HG03196 (cell line): Measurements from ENCODE around the gene IRAK2.

Experiments
- ATAC-seq: cut with Tn5 transposase; IDR thresholded peaks from one replicate; pipeline ENCODE4 v1.9.1; 2021; ENCODE audit not compliant: unreplicated experiment

The IRAK2 gene

DNA sequence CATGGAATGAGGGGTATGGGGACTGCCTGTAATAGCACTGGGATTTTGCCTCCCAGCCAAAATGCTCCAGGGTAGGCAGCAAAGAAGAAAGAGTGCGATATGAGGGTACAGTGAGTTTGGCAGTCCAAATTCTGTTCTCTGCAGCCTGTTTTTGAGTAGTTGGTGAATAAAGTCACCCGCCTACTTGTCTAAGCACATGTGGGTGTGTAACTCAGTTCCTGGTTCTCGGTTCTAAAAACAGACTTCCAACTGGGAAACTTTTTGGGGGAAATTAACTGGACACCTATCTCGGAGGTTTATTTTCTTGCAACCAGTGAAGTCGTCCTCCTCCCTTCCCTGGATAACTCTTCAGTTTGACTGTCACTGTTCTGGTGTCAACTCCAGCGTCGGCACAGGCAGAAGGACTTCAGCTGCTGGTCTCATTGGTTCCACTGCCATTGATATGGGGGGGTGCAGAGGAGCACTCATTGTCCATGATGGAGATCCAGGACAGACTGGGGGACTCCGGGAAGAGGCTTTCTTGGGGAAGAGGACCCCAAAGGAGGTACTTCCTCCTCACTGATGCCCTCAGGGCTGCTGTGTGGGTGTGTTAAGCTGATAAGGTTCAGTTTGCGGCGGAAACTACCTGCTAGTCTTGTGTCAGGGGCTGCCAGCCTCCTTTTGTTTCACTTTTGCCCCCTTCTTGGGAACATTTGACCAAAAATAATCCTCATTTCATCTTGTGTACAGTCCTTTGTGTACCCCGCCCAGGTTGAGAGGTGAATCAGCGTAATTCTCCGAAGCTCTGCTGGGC lies 114.9 kb downstream of the IRAK2 start:
- ATAC-seq = no peak

DNA sequence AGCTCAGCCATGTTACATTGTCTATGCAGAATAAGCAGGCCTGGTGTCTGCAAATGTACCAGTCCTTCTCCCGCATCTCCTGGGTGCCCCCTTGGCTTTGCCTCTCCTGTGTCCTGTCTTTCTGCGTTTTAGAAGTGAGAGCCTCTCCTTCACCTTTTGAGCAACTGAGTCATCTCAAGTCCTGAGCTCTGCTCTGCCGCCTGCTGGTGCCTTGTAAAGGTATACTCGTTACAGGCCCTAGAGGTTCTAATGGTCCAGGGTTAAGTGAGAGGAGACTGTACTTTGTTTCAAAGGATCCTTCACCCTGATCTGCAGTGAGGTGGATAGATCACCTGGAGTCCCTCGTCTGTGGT lies 115.4 kb downstream of the IRAK2 start:
- ATAC-seq = no peak

DNA sequence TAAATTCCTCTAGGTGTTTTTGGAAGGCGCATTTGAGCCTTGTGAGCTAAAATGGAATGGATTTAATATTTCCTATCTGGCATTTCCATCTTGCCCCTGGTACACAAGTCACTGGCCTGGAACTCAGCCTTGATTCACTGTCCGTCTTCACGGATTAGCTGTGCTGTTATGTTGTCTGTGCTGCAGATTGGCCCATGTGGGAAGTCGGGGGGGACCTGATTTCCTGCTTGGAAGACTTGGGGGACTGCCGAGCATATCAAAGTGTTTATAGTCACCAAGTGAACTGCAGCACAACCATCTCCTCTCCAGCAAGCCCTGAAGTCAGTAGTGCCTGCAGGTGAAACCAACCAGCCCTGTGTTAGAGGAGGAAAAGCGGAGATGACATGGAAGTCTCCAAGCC lies 115.9 kb downstream of the IRAK2 start:
- no peak for ATAC-seq

DNA sequence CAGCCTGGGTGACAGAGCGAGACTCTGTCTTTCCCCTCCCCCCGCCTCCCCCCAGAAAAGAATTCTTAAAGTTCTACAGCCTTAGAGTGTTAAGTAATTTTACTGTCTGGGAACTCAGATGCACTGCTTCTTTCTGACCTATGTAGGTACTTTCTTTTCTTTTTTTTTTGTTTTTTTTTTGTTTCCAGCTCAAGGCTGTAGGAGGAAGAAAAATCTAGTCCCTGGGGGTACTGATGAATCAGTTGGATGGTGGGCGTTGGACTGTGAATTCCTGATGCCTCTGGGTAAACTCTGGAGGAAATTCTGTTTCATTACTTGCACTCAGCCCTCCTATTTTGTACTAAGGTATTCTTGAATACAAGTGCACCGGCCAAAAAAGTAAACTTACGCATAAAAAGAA lies 117.2 kb downstream of the IRAK2 start:
- ATAC-seq = no peak

DNA sequence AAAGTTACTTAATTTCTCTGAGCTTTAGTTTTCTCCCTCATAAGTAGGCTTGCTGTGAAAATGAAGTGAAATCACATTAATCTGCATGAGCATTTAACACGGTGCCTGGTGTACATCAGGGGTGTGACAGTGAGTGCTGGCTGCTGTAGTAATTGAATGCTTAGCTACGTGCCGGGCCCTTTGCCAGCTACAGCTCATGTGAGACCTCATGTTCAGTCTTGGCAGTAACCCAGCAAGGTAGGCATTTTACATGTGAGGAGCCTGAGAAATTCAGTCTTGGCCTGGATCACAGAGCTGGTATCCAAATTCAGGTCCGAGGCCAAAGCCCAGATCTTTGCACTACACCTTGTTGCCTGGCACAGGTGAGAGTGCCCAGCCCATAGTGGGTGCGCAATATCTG lies 118.9 kb downstream of the IRAK2 start:
- no peak for ATAC-seq

DNA sequence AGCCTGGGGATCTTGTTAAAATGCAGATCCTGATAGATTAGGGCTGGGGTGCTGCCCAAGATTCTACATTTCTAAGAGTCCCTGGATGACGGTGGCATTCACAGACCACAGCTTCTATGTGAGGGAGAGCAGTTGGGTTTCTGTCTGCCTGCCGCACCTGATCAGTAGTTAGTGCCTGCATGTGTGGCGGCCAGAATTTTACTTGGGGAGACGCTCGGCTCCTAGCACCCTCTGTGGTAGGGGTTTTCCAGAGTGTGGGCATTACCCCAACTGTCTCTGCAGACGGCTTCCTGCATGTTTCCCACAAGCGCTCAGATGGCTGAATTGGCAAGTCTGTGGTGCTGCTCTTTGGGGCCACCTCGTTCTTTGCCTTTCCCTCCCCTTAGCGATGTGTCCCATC lies 119.8 kb downstream of the IRAK2 start:
- ATAC-seq = no peak

DNA sequence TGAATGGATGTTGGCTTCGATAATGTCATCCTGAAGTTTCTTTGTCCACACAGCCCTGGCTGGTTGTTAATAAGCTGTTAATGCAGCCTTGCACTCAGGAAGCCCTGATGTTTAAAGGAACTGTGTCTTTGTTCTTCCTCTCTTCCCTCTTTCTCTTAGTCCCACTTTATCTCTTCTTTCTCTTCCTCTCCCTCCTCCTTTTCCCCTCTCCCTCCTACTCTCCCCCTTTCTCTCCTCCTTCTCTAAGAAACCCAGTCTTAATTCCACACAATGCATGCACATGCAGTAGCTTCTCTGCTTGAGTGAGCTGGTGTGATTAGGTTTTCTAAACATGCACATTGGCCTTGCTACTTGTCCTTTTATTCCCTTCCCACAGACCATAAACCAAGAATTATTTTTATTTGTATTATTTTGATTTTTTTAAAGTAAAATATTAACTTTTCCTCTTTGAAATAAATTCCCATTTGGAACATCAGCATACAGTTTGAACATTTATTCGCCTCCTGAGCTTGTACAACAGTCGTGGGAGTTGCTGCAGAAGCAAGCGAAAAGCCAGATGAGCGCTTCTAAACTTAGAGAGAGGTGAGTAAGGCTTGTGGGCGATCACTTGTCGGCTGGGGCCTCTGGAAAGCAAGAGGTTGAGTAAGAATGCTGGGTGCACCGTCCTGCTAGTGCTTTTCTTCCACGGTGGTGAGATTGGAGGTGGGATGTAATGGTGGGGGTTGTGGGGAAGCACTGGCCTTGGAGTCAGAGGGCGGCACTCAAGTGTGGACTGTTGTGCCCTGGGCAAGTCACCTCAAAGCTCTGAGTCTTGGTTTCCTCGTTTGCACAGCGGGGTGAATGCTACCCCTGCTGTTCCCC lies 120.8 kb downstream of the IRAK2 start:
- ATAC-seq = no peak

DNA sequence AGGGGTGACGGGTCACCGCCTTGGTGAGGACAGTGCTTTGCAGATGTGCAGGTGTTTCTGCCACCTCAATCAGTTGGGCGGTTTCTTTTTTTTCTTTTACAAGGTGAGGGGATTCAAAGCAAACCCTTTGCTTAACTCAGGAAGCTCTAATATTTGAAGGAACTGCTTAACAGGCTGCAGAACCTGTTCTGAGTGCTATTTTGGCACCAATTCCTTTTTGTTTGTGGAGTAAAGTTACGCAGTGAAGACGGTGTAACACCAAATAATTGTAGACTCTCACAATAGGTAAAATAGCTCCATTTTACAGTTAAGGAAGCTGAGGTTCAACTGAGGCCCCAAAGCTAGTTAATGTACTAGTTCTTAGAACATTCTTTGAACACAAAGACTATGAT lies 121.4 kb downstream of the IRAK2 start:
- ATAC-seq = no peak

DNA sequence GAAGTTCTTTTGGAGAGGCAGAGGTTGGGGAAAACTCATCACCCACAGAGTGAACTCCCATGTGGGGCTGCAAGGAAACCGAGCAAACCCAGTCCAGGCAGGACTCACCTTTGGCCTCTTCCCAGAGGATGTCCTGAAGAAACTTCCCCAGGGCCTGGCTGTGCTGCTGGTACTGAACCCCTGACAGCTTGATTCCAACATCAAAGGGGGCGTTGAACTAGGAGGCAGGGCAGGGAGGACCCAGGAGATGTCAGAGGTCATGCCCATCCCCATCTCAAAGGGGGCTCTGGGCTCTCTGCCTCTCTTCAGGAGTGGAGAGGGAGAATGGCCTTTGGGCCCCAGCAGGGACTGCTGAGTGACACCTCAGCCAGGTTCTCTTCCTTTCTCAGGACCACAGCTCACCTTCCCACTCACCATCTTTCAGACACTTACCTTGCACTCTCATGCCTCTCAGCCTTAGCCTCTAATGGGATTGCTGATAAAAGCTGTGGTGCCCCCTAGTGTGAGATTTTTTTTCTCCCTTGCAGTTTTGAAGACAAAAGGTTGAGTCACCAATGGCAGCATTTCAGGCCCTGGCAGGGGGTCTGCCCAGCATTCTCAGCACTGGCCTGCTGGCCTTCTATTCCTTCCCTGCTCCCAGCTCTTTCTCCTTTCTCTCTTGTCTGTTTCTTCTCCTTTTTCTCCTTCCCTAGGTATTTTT lies 122.0 kb downstream of the IRAK2 start:
- no peak for ATAC-seq

DNA sequence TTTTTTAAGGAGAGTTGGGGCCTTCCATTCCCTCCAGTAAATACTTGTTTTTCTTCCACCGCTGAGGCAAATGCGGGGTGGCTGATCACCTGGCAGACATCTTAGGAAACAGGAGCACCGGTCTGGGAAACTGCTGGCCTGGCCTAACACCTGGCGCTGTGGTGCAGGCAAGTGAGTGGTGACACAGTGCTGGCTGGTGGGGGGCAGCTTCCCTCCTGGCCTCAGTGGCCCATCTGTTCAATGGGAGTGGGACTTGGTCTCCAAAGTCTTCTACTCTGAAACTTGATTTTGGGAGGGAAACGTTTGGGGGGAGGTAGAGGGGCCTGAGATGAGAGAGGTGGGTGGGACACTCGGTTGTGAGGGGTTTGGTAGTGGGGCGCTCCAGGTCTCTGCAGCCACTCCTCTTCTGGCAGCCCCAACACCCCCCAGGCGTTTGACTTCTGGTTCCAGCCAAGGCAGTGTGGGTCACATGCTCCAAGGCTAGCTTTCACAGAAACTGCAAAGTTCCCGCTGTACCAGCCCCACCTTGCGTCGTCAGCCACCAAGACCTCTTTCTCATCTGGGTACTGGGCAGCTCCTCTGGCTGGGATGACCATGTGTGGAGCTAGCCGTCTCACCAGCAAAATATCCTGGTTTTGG lies 123.3 kb downstream of the IRAK2 start:
- no peak for ATAC-seq

DNA sequence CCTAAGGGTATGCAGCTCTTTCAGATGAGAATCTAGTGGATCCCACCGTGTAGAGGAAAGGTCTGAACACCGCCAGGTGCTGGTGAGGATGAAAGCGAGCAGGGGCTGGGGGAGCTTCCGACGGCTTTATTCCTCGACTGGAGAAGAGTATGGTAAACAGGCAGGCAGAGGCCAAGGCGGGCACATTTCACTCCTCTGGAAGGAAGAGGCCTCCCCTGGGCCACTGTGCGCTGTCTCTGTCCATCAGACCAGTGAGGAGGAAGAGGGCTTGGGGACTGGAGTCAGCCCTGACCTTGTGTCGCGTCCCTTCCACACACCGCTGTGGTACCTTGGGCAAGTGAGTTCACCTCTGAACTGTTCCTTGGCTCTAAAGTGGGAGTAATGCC lies 123.8 kb downstream of the IRAK2 start:
- no peak for ATAC-seq

DNA sequence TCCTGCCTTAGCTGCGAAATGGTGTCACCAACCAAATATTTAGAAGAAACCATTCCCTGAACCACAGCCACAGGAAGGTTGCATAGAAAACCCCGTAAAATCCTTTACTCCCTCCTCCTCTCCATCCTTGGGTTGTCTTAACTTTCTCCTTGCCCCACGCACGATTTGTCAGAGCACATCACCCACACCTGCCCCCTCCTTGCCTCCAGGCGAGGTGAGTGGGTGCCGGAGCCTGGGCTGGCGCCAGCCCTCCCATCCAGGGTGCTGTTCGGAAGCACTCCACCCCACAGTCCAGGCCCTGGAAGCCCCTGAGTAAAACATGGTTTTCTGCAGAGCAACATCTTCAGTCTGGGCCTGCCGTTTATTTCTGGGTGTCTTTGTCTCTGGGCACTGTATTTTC lies 124.4 kb downstream of the IRAK2 start:
- no peak for ATAC-seq

DNA sequence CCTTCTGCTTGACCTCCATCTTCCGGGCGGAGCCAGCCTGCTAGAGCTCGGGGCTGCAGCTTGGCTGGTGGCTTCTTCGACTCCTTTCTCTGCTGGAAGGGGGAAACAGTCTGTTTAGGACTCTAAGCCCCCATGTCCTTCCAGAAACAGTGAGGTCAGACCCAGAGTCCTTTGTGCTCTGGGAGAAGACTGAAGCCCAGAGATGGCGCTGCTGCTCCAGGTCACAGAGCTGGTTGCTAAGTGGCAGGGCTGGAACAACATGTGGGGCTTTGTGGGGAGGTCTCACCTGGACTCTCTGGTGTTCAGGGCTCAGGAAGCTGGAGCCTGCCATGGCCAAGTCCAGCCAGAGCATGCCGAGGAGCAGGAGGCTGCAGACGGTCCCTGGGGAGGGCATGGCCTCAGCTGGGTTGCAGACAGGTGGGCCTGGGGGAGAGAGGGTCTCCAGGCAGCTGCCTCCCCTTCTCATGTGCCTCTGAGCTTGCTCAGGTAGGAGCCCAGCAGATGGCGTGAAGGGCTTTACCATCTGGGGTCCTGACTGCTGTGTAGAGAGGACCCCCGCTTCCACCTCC lies 125.2 kb downstream of the IRAK2 start:
- ATAC-seq = no peak

DNA sequence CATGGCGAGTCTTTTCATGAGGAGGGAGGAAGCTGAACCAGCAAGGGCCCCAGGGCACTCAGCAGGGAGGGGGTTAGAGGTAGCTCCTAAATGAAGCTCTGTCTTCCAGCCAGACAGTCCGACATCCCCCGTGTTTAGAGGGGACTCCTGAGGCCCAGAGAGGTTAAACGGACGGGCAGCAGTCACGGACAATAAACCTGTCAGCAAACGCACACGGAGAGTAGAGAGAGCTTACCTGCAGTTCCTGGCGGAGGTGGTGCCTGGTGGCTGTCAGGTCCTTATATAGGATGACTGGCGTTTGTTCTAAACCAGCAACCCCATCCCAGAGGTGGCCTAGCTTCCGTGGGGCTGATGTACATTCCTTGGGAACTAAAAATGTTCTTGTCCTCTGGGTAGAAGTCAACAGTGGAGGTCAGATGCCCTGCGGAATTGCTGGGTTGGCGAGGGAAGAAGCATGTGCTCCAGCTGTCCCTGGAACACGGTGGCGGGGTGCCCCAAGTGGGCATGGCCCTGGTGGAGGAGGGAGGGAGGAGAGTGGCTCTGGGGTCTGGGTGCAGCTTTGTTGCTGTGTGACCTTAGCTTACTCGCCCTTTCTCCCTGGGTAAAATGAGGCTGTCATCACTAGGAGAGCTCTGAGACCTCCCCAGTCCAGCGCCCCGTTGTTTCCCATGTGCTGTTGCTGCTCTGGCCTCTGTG lies 125.9 kb downstream of the IRAK2 start:
- ATAC-seq = no peak

DNA sequence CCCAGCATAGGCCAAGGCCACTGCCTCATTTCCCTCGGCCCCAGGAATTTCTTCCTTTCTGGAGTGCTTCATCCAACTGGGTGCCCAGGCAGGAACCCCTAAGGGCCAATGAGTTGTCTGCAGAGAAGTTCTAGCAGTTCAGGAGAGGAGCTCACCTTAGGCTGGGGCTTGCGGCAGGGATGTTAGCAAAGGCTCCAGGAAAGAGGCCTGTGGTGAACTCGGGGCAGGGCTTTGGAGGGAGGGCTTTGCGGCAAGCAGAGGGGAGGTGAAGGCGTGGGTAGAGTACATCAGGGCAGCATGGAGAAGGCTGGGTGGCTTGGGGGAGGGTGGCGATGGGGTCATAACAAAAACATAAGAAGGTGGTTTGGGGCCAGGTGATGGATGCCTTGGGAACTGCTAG lies 126.9 kb downstream of the IRAK2 start:
- no peak for ATAC-seq

DNA sequence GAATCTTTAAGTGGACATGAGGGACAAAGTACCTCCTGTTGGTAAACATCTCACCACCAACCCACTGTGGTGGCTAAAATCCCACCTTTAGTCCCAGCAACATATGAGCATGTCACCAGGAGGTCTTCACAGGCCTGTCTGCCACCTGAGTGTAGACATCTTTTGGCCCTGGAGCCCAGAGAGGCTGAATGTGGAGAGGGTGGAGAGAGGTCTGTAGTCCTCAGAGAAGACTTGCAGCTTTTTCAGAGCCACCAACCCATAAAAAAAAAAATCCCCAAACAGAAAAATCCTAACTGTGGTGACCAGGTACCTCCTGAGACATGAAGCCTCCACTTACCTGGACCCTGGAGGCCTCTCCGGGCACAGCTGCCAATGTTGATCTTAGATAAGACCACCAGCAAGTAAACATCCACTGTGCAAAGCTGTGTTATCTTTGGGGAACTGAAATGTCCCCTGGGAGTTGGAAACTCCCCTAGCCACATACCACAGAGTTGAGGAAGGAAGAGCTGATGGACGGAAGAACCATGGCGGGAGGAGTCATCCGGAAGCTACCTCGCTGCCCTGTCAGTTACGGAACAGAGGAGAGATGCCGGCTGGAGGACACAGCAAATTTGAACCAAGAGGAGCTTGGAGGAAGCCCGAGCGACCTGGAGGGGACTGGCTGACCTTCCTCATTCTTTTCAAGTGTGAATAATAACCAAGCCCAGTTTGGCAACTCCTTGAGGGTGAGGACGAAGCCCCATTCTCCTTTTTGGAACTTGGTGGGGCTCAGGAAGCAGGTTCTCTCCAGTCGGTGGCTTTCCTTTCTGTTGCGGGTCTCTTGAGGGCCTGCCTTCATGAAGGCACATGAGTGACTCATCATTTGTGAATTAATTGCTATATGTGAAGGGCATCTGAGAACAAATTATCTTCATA lies 128.0 kb downstream of the IRAK2 start, which contains the start of gene GHRL:
Gene GHRL, minus strand, starts transcription at position 443 of the 915 bp plus-strand sequence. CDS start 2,767 bp downstream, outside the sequence.
- peak; percentile 73 for ATAC-seq
